ENCODE data around the gene RELT. TPM values are rescaled to one million over a fixed set of nuclear protein-coding genes. Genes with fewer than 3 reads are reported as not detected.

Gene RELT
- total and polyA plus RNA-seq, 2 experiments from 2014 or later = 2.0 to 6.3 TPM

DNA sequence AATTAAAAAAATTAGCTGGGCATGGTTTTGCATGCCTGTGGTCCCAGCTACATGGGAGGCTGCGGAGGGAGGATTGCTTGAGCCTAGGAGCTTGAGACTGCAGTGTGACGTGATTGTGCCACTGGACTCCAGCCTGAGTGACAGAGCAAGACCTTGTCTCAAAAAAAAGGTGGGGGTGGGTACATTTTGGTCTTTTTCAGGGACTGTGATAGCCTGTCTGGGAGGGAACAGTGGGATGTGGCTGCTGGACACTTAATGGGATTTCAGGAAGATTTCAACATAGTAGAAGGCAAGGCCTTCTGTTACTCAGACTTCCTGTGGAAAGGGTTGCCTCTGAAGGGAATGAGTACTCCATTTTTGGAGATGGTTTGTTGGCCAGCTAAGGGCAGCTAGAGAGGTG, 40.6 kb downstream of the RELT start (continued):
- TF ChIP-seq CREB1 (CRISPR knock-in tag; IDR thresholded peaks at IDR 0.05; ENCODE audit: low read depth) = no peak
- TF ChIP-seq, protein P1, sequence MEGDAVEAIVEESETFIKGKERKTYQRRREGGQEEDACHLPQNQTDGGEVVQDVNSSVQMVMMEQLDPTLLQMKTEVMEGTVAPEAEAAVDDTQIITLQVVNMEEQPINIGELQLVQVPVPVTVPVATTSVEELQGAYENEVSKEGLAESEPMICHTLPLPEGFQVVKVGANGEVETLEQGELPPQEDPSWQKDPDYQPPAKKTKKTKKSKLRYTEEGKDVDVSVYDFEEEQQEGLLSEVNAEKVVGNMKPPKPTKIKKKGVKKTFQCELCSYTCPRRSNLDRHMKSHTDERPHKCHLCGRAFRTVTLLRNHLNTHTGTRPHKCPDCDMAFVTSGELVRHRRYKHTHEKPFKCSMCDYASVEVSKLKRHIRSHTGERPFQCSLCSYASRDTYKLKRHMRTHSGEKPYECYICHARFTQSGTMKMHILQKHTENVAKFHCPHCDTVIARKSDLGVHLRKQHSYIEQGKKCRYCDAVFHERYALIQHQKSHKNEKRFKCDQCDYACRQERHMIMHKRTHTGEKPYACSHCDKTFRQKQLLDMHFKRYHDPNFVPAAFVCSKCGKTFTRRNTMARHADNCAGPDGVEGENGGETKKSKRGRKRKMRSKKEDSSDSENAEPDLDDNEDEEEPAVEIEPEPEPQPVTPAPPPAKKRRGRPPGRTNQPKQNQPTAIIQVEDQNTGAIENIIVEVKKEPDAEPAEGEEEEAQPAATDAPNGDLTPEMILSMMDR (conservative IDR thresholded peaks at IDR 0.05; ENCODE audit: low read depth in 2 of 2) = no peak

DNA sequence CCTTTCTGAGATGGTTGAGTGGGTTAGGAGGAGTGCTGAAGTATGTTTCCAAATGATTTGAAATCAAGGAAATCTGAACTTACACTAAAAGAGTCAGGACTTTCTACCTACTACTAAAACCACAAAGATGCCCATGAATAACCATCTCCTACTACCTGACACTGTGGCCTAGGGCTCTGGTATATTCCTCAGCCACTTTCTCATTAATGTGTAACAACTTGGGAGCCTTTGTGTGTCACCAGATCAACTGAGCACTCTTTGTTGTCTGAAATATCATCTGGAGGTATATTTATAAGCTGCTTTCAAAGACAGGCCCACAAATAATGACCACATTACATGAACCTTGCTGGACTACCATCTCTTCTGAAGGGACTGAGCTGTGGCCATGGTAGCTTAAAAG, 43.9 kb downstream of the RELT start:
- Histone ChIP-seq H2AFZ (no peak overlapping the region), H3K36me3 (ENCODE audit: insufficient read depth) (no peaks in the 10 kb centered on the region), H3K27ac (ENCODE audit: low read depth) (no peak overlapping the region), H3K27me3 (ENCODE audit: insufficient read depth) (no peaks in the 10 kb centered on the region), H3K79me2 (replicated peaks; ENCODE audit: insufficient read depth) (no peaks in the 10 kb centered on the region), H3K9me2 (ENCODE audit: insufficient read depth) (no peaks in the 10 kb centered on the region), H4K20me1 (replicated peaks; ENCODE audit: insufficient read depth) (no peaks in the 10 kb centered on the region), H3K4me3 (no peak overlapping the region), H3K4me1 (ENCODE audit: insufficient read depth) (peaks cover 6% of the 10 kb centered on the region), H3F3A (replicated peaks; ENCODE audit: low read depth) (no peaks in the 10 kb centered on the region), H3K4me2 (no peak overlapping the region)
- no peak for ATAC-seq
- TF ChIP-seq STAT1 (IDR thresholded peaks at IDR 0.05; ENCODE audit: unreplicated experiment) = no peak
- TF ChIP-seq POLR2AphosphoS5 (IDR thresholded peaks at IDR 0.05; ENCODE audit: low read depth) = no peak
- no peak for TF ChIP-seq ZNF114 (CRISPR knock-in tag; IDR thresholded peaks at IDR 0.05)
- TF ChIP-seq EZH2 (IDR thresholded peaks at IDR 0.05; ENCODE audit: low read depth, unreplicated experiment) = no peak
- TF ChIP-seq, protein P2, sequence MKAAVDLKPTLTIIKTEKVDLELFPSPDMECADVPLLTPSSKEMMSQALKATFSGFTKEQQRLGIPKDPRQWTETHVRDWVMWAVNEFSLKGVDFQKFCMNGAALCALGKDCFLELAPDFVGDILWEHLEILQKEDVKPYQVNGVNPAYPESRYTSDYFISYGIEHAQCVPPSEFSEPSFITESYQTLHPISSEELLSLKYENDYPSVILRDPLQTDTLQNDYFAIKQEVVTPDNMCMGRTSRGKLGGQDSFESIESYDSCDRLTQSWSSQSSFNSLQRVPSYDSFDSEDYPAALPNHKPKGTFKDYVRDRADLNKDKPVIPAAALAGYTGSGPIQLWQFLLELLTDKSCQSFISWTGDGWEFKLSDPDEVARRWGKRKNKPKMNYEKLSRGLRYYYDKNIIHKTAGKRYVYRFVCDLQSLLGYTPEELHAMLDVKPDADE (IDR thresholded peaks at IDR 0.05) = no peak
- TF ChIP-seq, protein P3, sequence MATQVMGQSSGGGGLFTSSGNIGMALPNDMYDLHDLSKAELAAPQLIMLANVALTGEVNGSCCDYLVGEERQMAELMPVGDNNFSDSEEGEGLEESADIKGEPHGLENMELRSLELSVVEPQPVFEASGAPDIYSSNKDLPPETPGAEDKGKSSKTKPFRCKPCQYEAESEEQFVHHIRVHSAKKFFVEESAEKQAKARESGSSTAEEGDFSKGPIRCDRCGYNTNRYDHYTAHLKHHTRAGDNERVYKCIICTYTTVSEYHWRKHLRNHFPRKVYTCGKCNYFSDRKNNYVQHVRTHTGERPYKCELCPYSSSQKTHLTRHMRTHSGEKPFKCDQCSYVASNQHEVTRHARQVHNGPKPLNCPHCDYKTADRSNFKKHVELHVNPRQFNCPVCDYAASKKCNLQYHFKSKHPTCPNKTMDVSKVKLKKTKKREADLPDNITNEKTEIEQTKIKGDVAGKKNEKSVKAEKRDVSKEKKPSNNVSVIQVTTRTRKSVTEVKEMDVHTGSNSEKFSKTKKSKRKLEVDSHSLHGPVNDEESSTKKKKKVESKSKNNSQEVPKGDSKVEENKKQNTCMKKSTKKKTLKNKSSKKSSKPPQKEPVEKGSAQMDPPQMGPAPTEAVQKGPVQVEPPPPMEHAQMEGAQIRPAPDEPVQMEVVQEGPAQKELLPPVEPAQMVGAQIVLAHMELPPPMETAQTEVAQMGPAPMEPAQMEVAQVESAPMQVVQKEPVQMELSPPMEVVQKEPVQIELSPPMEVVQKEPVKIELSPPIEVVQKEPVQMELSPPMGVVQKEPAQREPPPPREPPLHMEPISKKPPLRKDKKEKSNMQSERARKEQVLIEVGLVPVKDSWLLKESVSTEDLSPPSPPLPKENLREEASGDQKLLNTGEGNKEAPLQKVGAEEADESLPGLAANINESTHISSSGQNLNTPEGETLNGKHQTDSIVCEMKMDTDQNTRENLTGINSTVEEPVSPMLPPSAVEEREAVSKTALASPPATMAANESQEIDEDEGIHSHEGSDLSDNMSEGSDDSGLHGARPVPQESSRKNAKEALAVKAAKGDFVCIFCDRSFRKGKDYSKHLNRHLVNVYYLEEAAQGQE (IDR thresholded peaks at IDR 0.05; ENCODE audit: unreplicated experiment) = no peak
- TF ChIP-seq JUNB (IDR thresholded peaks at IDR 0.05; ENCODE audit: unreplicated experiment) = no peak
- H3K36me3 Mint-ChIP-seq (ENCODE audit: low read depth) = peaks cover 9% of the 10 kb centered on the region
- no peak overlapping the region for H3K27ac Mint-ChIP-seq
- DNase-seq (ENCODE audit: low spot score) = no peak
- H3K4me1 Mint-ChIP-seq = peaks cover 10% of the 10 kb centered on the region; the same call in 2 of the 3 replicates
- no peaks in the 10 kb centered on the region for H3K9me3 Mint-ChIP-seq
- no peaks in the 10 kb centered on the region for H3K27me3 Mint-ChIP-seq (ENCODE audit: insufficient read depth, low read depth, poor library complexity)
- no peak overlapping the region for H3K4me3 Mint-ChIP-seq

Data from GM23338 (cell line).